Central memory CD8-positive, alpha-beta T cell (primary cell): Measurements from ENCODE around the gene MAP7D3.

Experiments
- ATAC-seq: fragments of 150-1000 bp; cut with Tn5 transposase; replicated peaks from 2 replicates; pipeline ENCODE4 v1.10.0; 2022; ENCODE audit warnings: mild to moderate bottlenecking, moderate FRiP score, moderate number of reproducible peaks; ENCODE audit not compliant: poor library complexity, severe bottlenecking; ENCODE audit errors: extremely low read depth
- DNase-seq, 2 donors: peaks; one replicate each; pipeline ENCODE4 v3.0.0; 2021; ENCODE audit warnings: low spot score in 2 of 2
- H3K27ac Mint-ChIP-seq: one replicate; pipeline ENCODE4 v1.8.0; 2022; ENCODE audit warnings: low read depth, mild to moderate bottlenecking, moderate library complexity, mixed read lengths
- H3K27me3 Mint-ChIP-seq: one replicate; pipeline ENCODE4 v1.8.0; 2022; ENCODE audit warnings: mixed read lengths
- H3K36me3 Mint-ChIP-seq: one replicate; pipeline ENCODE4 v1.8.0; 2022; ENCODE audit warnings: mild to moderate bottlenecking, moderate library complexity, mixed read lengths; ENCODE audit not compliant: insufficient read depth
- H3K4me1 Mint-ChIP-seq: one replicate; pipeline ENCODE4 v1.8.0; 2022; ENCODE audit warnings: mixed read lengths
- H3K4me3 Mint-ChIP-seq: one replicate; pipeline ENCODE4 v1.8.0; 2022; ENCODE audit warnings: mild to moderate bottlenecking, moderate library complexity, mixed read lengths
- H3K9me3 Mint-ChIP-seq: one replicate; pipeline ENCODE4 v1.8.0; 2022; ENCODE audit warnings: mixed read lengths

Gene MAP7D3

DNA sequence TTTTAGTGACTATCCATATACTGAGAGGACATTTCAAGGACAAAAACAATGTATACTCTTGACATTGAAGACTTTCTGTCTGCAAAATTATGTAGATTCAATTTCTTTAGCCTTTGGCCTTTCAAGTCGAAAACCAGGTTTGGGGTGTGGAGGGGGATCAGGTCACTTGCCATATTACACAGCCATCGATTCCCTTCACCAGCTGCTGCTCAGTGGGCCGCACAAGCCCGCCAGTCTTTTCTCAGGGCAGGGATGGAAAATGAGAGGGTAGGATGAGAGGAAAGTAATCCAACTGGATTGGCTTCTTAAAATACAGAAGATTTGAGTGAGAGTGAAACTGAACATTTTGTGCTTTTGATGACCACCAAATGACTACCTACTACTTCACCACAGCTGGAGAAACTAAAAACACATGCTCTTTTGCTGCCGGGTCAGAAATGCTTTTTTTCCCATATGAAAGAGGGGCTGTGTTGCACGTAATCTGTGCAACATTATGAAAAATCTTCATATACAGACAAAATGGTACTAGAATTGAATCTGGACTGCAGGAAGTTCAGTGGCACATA lies 52.4 kb downstream of the MAP7D3 start:
- H3K27me3 Mint-ChIP-seq: no peaks in the 10 kb centered on the region
- no peak for ATAC-seq

GRCh38 chrX:136198010-136198409 lies 53.2 kb downstream of the MAP7D3 start:
- DNase-seq (no peak), ATAC-seq (no peak)
- H3K9me3 Mint-ChIP-seq: no peaks in the 10 kb centered on the region
- no peak overlapping the region for H3K4me3 Mint-ChIP-seq
- H3K4me1 Mint-ChIP-seq: peaks cover 11% of the 10 kb centered on the region
- H3K27ac Mint-ChIP-seq: no peak overlapping the region
- no peaks in the 10 kb centered on the region for H3K36me3 Mint-ChIP-seq
- no peaks in the 10 kb centered on the region for H3K27me3 Mint-ChIP-seq

More for the DNA sequence above, 52.4 kb downstream of the MAP7D3 start:
- Mint-ChIP-seq H3K4me3 (no peak overlapping the region), H3K36me3 (no peaks in the 10 kb centered on the region), H3K9me3 (no peaks in the 10 kb centered on the region), H3K4me1 (peaks cover 11% of the 10 kb centered on the region), H3K27ac (no peak overlapping the region)
- no peak for DNase-seq

DNA sequence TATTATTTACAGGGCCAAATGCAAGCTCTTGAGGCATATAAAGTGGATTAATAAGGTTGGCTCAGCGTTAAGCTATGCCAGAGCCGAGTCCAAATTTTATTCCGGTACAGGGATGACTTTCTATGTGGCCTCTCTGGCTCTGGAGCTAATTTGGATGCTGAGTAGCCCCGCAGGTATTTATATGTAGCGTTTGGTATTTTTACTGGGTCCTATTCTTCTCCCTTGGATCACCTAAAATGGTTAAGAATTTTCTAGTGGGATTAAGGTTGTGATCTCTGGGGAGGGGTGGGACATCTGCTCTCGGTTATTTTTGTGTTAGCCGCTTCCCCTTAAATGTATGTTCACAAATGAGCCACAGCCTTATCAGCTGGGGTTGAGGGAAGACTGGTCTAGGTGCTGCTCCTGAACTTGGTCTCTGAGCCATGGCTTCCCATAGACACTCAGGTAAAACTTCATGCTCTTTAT lies 54.5 kb downstream of the MAP7D3 start:
- H3K9me3 Mint-ChIP-seq: no peaks in the 10 kb centered on the region
- DNase-seq (no peak), ATAC-seq (no peak)
- H3K27me3 Mint-ChIP-seq: no peaks in the 10 kb centered on the region
- H3K27ac Mint-ChIP-seq: no peak overlapping the region
- H3K4me3 Mint-ChIP-seq: no peak overlapping the region
- peaks cover 21% of the 10 kb centered on the region for H3K4me1 Mint-ChIP-seq
- H3K36me3 Mint-ChIP-seq: no peaks in the 10 kb centered on the region

DNA sequence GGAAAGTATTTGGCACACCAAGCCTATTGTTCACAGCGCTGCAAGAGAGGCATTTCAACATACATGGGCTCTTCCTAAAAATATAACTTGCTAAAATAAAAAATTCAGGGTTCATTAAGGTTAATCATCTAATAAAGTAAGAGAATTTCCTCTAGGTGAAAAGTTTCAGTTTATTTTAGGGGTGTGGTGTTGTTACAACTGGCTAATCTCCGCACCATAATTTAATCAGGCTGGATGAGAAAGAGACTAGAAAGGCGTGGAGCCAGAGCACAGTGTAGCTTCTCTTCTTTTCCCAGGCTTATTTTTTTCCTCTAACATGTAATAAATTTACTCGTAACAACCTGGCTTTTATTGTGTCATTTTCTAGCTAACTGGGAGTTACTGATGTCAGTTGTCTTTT lies 56.0 kb downstream of the MAP7D3 start:
- Mint-ChIP-seq H3K9me3 (no peaks in the 10 kb centered on the region), H3K4me1 (peaks cover 21% of the 10 kb centered on the region)

DNA sequence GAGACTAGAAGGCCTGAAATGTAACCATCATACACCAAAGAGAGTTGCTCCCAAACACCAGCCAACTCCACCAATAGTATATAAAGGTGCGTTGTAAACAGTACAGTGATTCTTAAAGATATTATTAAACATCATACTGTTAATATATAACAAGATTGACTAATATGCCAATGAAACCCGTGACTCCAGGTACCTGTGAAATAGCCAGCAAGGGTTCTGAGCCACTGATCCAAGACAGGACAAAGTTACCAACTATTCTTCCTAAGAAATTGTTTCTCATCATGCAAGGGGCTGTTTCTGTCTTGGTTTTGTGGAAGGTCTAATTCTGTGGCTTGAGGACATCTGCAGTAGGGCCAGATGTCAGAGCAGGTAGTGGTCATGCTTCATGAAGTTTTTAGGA lies 56.7 kb downstream of the MAP7D3 start:
- Mint-ChIP-seq H3K27ac (no peak overlapping the region), H3K9me3 (no peaks in the 10 kb centered on the region), H3K4me1 (peaks cover 21% of the 10 kb centered on the region), H3K27me3 (no peaks in the 10 kb centered on the region), H3K4me3 (no peak overlapping the region), H3K36me3 (no peaks in the 10 kb centered on the region)
- ATAC-seq (no peak), DNase-seq (no peak)

More for the DNA sequence above, 56.0 kb downstream of the MAP7D3 start:
- no peak for ATAC-seq
- Mint-ChIP-seq H3K27ac (no peak overlapping the region), H3K27me3 (no peaks in the 10 kb centered on the region), H3K36me3 (no peaks in the 10 kb centered on the region), H3K4me3 (no peak overlapping the region)
- DNase-seq: no peak

- no peaks in the 10 kb centered on the region for H3K27me3 Mint-ChIP-seq
- H3K9me3 Mint-ChIP-seq: no peaks in the 10 kb centered on the region
- no peak for DNase-seq
- no peaks in the 10 kb centered on the region for H3K36me3 Mint-ChIP-seq
- no peak for ATAC-seq
- peak overlapping the region; percentile 12 for H3K27ac Mint-ChIP-seq
- H3K4me3 Mint-ChIP-seq: peak overlapping the region; percentile 10
- H3K4me1 Mint-ChIP-seq: peaks cover 21% of the 10 kb centered on the region
Observed at GRCh38 chrX:136193771-136194170, 57.4 kb downstream of the MAP7D3 start.

- H3K27me3 Mint-ChIP-seq: no peaks in the 10 kb centered on the region
- no peaks in the 10 kb centered on the region for H3K9me3 Mint-ChIP-seq
- H3K27ac Mint-ChIP-seq: peak overlapping the region; percentile 12
- no peak overlapping the region for H3K4me3 Mint-ChIP-seq
- no peak for ATAC-seq
- peaks cover 21% of the 10 kb centered on the region for H3K4me1 Mint-ChIP-seq
- H3K36me3 Mint-ChIP-seq: no peaks in the 10 kb centered on the region
- DNase-seq: no peak
Observed at GRCh38 chrX:136192839-136193414, 58.3 kb downstream of the MAP7D3 start.

- DNase-seq: no peak
- H3K27me3 Mint-ChIP-seq: no peaks in the 10 kb centered on the region
- H3K4me1 Mint-ChIP-seq: peaks cover 21% of the 10 kb centered on the region
- ATAC-seq: no peak
- no peaks in the 10 kb centered on the region for H3K36me3 Mint-ChIP-seq
- H3K9me3 Mint-ChIP-seq: no peaks in the 10 kb centered on the region
- H3K4me3 Mint-ChIP-seq: no peak overlapping the region
- H3K27ac Mint-ChIP-seq: no peak overlapping the region
Observed at GRCh38 chrX:136192135-136192534, 59.1 kb downstream of the MAP7D3 start.

DNA sequence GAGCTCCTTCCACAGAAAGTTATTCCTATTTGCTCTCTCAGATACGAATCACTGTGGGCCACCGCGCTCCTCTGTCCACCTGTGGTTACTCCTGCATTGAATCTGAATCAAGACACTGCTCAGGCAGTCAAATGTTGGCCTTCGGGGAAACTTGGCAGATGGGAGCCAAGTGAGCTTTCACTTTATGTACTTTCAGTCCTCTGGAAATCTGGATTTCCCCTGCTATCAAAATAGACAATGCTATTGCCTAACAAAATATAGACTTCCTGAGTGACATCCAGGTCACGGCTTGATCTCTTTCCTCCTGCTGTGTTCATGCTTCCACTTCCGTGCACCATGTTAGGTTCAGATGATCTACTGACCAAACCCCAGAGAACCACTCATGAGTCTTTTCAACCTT lies 60.0 kb downstream of the MAP7D3 start:
- ATAC-seq (no peak), DNase-seq (no peak)
- peaks cover 21% of the 10 kb centered on the region for H3K4me1 Mint-ChIP-seq
- no peaks in the 10 kb centered on the region for H3K27me3 Mint-ChIP-seq
- H3K4me3 Mint-ChIP-seq: no peak overlapping the region
- H3K27ac Mint-ChIP-seq: no peak overlapping the region
- no peaks in the 10 kb centered on the region for H3K9me3 Mint-ChIP-seq
- H3K36me3 Mint-ChIP-seq: no peaks in the 10 kb centered on the region

DNA sequence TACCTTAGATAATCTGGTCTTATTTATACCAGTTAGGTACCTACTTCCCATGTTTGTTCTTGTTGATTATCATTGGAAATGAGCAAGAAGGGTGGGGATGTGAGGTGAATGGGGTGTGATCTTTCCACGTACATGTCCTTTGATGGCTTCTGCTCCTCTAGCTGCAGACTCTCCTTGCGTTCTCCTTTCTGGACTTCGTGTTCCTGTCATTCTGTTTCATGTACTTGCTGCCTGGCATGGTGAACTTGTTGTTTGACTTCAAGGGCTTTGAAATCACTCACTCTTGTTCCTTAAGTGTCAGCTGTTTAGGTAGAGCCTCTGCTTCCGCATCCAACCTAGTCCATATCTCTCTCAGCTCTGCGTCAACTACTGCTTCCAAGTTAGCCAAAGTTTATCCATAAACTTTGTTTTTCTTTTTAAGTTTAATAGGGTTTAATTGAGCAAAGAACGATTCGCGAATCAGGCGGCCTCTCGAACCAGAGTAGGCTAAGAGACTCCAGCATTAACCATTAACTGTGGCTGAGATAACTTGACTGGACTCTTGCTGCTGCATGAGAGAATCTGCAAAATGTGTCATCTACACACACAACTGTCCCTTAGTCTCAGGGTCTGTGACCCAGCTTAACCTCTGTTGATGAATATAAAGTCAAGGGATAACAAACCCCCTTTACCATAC lies 61.0 kb downstream of the MAP7D3 start:
- H3K9me3 Mint-ChIP-seq: no peaks in the 10 kb centered on the region
- no peak overlapping the region for H3K27ac Mint-ChIP-seq
- peaks cover 21% of the 10 kb centered on the region for H3K4me1 Mint-ChIP-seq
- DNase-seq (no peak), ATAC-seq (no peak)
- H3K27me3 Mint-ChIP-seq: no peaks in the 10 kb centered on the region
- no peaks in the 10 kb centered on the region for H3K36me3 Mint-ChIP-seq
- H3K4me3 Mint-ChIP-seq: no peak overlapping the region

DNA sequence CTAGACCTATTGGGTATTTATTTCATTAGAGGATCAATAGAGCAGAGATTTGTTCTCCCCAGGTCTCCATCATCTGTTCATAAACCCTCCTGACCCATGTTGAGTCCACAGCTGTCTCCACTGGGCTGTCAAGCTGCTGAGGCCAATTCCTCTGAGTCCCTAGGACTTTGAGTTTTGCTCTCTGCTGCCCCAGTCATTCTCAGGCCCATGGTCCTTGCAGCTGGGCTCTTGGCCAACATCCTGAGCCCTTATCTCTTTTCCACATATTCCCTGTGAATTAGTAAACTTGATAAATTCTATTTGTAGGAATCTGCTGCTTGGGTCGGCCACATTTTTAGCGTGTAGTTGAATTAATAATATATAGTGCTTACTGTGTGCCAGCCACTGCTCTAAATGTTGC lies 62.0 kb downstream of the MAP7D3 start:
- H3K9me3 Mint-ChIP-seq: no peaks in the 10 kb centered on the region
- H3K4me1 Mint-ChIP-seq: peaks cover 20% of the 10 kb centered on the region
- no peak overlapping the region for H3K27ac Mint-ChIP-seq
- no peak for DNase-seq
- H3K36me3 Mint-ChIP-seq: no peaks in the 10 kb centered on the region
- H3K27me3 Mint-ChIP-seq: no peaks in the 10 kb centered on the region
- H3K4me3 Mint-ChIP-seq: no peak overlapping the region
- ATAC-seq: no peak

DNA sequence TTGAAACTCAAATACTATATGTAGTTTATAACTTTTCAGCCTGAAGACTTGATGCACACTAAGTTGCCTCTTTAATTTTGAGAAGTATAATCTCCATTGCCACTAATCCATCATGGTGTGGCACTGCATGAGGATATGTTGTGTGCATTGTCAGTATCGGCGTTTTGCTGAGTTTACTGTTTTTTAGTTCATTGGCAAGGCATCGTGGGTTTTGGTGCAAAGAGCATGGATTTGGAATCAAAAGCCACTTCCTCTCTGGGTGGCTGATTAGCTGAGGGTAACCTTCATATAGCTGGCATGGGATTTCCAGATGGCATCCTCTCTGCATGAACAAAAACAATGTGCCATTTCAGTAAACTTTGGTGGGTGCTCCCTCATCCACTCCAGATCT lies 65.2 kb downstream of the MAP7D3 start:
- Mint-ChIP-seq H3K36me3 (no peaks in the 10 kb centered on the region), H3K9me3 (no peaks in the 10 kb centered on the region), H3K4me3 (no peak overlapping the region), H3K4me1 (no peaks in the 10 kb centered on the region), H3K27ac (no peak overlapping the region), H3K27me3 (no peaks in the 10 kb centered on the region)
- no peak for DNase-seq
- no peak for ATAC-seq

DNA sequence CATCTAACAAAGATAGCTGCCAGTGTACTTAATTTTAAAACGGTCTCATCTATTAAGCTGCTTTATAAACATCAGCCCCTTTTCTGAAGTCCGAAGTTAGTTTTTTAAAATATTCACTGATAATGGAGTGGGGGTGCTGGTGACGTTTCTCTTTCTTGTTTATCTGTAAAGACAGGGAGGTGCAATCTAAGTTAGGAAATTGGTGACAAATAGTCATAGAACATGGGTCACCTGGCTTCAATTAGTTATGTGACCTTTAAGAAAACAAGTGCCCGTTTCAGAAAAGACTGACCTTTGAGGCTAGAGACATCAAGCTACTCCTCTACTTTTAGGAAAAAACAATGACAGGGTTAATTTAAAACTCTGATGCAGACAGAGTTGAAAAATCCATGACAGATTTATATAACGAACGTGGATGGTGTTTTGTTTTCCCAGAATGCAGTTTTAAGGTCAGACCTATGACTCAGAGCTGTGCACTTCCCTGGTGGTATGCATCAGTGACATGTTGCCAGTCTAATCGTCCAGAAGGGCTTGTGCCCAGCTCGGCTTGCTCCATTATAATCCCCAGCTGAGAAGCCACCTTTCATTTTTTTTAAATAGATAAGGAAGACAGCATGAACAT lies 65.7 kb downstream of the MAP7D3 start:
- Mint-ChIP-seq H3K9me3 (no peaks in the 10 kb centered on the region), H3K4me3 (no peak overlapping the region), H3K36me3 (no peaks in the 10 kb centered on the region), H3K27ac (no peak overlapping the region), H3K4me1 (no peaks in the 10 kb centered on the region), H3K27me3 (no peaks in the 10 kb centered on the region)
- DNase-seq (no peak), ATAC-seq (no peak)
